ENCODE results near the gene TEAD3.
A peak's percentile ranks its signal among the peaks of the same experiment; 100 is the strongest.

Gene TEAD3

DNA sequence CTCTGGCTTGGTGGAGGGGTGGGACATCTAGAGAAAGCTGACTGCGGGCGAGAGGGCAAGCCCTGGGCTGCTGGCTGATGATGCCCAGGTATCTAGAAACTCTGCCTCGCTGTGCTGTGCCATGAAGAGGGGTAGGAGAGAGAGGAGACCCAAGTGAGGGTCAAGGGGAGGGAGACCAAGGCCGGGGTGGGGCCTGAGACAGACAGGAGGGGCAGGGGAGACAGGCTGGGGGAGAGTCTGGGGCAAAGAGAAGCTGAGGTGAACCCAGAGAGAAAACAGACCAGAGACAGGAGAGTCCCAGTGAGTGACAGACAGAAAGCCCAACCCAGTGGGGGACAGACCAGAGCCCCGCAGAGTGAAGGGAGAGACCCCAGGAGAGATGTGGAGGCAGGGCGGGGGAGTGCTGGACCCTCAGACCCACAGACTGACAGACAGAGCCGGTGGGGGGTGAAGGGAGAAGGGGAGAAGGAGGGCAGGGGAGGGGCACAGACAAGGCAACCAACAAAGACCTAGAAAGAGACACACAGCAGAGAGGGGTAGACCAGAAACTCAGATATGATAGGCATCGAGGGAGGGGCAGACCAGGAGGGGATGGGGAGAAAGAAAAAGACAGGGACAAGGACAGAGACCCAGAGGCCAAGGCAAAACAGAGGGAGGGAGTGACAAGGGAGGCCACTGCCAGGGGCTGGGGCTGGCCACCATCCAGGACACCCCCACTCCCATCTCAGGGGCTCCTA is 5.9 kb downstream of the TEAD3 start:
- DNase-seq: no peak

- no peak for DNase-seq
Measured at GRCh38 chr6:35489995-35490791, 6.7 kb downstream of the TEAD3 start.

GRCh38 chr6:35489066-35489465 is 7.8 kb downstream of the TEAD3 start:
- DNase-seq: no peak

- no peak for DNase-seq
Measured at GRCh38 chr6:35488517-35488862, 8.4 kb downstream of the TEAD3 start.

DNA sequence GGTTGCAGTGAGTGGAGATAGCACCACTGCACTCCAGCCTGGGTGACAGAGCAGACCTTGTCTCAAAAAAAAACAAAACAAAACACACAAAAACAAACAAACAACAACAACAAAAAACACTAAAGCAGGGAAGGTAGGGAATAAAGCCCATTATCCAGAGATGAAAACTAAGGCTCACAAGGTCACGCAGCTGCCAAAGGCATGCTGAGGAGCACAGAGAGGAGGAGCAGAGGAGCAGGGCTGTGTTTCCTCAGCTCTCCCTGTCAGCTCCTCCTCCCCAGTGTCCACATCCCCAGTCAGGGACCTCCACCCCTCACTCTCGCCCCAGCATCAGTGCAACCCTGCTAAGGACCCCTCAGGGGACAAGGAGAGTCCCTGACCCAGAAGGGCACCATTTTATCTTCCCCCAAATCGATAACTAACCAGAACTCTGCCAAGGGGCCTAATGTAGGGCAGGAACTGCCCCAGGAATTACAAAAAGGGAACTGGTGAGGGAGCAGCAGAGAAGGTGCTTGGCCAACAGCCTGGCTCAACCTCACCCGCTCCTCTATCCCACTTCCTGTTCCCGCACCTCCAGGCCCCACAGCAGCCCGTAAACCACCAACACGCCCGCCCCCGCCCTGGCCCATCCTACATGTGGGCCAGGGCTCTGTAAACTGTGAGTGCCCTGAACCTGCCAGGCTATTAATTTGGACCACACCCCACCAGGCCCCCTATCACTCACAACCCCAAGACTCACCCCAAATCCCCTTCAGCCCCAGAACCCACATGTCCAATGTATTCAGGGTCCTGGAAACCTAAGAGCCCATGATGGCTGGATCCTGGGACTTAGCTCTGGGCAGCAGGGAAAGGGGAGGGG is 9.0 kb downstream of the TEAD3 start:
- DNase-seq: no peak

DNA sequence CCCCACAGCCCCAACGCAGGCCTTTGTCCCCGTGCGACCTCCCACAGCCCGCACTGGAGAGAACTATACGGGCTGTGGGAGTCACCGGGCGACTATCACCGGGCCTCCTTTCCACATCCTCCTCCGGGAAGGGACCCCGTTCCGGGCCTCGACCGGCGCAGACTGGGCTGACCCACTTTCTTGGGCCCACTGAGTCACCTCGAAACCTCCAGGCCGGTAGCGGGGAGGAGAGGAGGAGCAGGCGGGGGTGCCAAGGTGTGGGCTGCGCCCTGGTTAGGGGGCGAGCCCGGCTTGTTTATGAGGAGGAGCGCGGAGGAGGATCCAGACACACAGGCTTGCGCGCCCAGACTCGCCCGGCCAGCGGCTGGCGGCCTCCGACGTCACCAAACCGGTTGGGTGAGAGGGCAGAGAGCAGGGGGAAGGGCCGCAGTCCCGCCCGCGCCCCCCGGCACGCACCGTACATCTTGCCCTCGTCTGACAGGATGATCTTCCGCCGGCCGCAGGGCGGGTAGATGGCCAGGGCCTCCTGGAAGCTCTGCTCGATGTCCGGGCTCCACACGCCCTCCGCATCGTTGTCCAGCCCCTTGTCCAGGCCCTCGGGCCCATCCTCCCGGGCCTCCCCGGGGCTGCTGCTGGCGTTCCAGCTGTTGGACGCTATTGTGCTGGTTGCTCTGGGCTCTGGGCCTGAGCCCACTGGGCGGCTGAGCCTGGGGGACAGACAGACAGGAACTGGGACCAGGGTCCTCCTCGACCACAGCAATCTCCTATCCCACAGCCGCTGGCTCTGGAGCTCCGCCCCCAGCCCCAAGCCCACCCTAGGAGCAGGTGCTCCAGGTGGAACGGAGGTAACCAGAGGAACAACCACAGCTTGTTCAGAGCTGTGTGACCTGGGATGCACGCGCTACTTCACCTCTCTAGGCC is 10.6 kb downstream of the TEAD3 start:
- no peak for DNase-seq

GRCh38 chr6:35485402-35485877 is 11.4 kb downstream of the TEAD3 start:
- peak; percentile 86 for DNase-seq

GRCh38 chr6:35484921-35485392 is 11.9 kb downstream of the TEAD3 start:
- DNase-seq: peak; percentile 78

GRCh38 chr6:35483893-35484645 is 12.8 kb downstream of the TEAD3 start:
- DNase-seq: no peak

DNA sequence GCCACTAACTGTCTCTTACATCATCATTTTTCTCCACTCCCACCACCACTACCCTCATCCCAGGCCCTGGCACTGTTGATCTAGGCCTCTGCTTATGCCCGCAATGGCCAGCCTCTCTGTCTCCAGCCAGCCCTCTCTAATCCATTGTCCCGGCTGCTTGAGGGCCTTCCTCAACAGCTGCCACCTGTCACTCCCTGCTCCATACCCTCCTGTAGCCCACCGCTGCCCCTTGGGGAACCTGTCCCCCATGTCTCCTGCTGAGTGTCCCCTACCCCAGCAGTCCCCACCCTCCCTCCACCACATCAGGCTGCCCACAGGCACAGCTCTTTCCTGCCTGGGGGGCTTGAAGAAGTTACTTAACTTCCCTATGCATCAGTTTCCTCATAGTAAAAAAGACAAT is 13.4 kb downstream of the TEAD3 start:
- no peak for DNase-seq

DNA sequence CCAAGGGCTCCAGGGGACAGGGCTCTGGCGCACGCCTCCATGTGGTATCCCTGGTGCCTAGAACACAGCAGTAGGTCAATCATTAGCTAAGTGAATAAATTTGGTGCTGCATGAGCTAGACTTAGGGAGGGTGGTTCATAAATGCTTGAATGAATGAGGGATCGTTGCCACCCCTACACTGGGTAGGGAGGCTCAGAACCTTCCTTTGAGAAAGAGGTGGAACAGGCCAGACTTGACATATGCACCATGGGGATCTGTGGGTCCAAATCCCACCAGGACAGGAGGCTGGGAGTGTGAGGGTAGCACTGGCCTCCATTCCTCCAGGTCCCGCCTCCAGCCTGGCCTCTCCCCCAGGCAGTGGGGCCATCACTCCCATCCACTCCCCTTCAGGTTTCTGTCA is 13.8 kb downstream of the TEAD3 start:
- no peak for DNase-seq

DNA sequence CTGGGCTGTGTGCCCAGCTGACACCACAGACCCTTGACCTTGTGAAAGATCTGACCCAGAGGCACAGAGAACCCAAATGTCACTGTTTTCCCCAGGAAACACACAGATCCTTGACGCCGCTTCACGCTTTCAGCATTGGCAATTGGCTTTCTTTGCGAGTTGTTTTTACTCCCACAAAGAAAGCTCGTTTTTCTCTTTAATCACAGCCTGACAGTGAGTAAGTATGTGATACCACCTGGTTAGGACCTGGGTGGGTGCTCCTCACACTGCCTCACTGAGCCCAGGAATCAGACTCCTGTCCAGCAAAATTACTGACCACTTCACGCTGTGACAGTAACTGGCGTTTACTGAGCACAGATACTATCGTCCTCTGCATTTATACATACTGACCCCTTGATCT is 15.7 kb downstream of the TEAD3 start:
- DNase-seq: no peak

DNA sequence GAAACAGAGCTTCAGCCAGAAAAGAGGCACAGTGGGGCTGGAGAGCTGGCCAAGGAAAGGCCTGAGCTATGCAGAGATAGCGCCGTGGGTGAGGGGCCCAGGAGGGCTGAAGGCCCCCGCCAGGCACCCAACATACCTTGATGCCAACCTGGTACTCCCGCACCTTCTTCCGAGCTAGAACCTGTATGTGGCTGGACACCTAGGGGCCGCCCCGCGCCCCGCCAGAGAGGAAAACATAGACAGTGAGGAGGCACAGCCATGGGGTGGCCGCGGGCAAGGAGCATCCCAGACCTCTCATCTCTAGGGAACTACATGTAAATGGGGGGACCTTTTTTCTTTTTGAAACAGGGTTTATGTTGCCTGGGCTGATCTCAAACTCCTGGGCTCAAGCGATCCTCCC is 16.7 kb downstream of the TEAD3 start:
- DNase-seq: no peak

DNA sequence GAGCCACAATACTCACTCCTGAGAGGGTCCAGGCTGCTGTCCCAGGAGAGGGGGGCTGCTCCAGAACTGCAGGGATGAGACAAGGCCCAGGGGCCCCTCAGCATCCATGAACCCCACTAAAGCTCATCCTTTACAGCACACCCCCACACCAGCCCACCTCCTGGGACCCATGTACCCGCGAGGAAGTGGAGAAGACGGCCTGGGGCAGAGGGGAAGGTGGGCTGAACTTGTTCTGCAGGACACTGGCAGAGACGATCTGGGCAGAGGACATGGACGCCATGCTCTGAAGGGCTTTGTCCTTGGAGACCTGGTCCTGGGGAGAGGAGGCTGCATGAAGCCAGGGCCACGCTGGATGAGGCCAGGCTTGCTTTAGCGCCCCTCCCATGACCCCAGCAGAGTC is 18.6 kb downstream of the TEAD3 start:
- DNase-seq: no peak

DNA sequence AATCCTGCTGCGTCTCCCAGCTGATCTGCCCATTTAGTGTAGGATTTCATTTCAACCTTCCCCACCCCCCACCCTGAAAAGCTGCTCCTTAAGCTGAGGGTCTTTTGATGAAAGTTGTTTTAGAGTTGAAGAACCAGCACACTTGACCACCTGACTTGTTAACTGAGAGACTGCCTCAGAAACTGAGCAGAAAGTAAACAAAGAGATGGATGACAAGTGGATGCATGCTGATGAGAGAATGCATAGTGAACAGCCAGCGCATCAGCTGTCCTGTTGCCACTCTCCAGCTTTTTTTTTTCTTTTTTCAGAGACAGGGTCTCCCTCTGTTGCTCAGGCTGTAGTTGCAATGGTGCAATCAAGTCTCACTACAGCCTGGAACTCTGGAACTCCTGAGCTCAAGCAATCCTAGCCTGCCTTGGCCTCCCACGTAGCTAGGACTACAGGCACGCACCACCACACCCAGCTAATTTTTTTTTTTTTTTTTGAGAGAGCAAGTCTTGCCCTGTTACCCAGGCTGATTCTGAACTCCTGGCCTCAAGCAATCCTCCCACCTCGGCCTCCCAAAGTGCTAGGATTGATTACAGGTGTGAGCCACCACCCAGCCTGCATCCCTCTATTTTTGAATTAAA is 19.2 kb downstream of the TEAD3 start:
- no peak for DNase-seq

DNA sequence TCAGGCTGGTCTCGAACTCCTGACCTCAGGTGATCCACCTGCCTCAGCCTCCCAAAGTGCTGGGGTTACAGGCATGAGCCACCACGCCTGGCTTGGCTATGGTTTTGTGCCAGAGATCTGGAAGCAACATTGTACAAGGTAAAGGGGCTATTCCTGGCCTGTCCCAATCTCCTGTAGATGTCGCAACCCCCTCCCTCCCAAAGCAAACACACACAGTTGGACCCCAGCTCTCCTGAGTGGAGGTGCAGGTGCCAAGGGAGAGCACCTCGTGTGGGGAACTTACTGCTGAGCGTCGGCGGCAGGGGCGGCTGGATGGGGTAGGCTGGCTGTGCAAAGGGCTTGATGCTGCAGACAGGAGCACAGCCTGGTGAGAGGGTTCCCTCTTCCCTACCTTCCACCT is 19.9 kb downstream of the TEAD3 start:
- no peak for DNase-seq

DNA sequence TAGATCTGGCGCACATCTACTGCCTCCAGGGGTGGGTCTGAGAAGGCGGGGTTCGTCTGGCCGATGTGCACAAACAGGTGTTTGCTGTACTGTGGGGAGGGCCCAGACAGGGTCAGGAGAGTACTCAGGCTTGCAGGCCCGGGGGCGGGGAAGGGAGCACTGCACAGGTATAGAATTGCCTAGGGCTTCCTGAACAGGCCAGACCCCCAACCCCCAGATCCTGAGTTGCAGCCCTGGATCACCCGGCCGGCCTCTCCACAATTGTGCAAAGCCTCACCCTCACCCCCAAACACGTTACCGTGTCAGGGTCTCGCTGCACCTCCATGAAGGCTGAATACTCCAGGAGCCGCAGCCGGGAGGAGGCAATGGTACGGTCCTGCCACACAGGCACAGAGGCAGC is 20.9 kb downstream of the TEAD3 start:
- no peak for DNase-seq

DNA sequence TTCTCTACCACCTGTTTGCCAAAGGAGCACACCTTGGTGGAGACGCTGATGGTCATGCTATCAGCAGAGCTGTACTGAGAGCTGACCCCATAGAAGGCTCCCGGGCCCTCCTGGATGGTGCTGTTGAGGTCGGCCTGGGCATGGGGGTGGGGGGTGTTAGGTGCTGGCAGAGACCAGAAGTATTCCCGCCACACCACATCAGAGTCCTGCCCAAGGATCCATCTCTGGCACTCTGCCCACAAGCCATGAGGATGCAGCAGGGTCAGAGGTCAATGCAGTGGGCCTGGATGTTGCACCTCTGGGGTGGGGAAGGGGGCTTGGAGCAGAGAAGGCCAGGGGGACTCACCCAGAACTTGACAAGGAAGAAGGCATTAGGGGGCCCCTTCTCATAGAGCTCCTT is 21.3 kb downstream of the TEAD3 start:
- DNase-seq: no peak

DNA sequence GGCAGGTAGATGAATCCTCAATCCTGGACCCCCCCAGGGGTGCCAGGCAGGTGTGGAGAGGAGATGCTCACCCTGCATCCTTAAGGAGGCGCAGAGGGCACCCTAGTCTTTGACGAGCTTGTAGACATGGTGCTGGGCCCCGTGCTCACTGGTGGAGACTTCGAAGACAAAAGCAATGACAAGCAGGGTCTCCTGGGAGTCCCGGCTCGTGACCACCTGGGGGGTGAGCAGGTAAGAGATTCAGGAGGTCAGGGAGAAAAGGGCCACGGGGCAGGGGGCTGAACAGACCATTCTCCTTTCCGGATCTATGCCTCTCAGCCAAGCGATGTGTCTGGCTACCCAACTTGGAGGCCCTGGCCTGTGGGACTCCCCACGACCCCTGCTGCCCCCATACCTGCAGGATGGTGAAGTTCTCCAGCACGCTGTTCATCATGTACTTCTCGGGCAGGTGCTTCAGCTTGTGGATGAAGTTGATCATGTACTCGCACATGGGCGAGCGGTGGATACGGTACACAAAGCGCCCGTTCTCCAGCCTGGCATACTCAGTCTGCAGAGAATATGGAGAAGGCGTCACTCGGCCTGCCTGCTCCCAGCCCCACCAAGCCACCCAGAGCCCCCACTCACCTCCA is 21.8 kb downstream of the TEAD3 start:
- no peak for DNase-seq

- DNase-seq: no peak
Measured at GRCh38 chr6:35474131-35474941, 22.5 kb downstream of the TEAD3 start.

All from 8988T (cell line).